ENCODE data around the gene IQGAP2.

The IQGAP2 gene

DNA sequence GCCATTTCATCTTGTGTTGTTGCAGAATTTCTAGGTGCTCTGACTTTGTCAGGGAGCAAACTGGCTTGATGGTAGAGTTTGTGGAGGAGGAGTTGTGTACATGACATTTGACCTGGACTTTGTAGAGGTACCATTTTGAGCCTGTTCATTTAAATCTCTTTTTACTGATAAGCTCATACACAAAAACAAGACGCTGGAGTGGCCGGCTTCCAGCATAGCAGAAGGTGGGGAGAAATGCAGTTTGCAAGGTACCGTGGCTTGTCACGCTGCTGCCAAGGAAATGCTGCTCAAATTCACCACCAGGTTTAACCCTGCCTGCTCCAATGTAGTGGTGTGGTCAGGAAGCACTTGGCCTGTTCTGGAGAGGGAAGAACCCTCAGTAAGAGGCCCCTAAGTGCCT, 18.9 kb upstream of the IQGAP2 start:
- DNase-seq, result no peak

DNA sequence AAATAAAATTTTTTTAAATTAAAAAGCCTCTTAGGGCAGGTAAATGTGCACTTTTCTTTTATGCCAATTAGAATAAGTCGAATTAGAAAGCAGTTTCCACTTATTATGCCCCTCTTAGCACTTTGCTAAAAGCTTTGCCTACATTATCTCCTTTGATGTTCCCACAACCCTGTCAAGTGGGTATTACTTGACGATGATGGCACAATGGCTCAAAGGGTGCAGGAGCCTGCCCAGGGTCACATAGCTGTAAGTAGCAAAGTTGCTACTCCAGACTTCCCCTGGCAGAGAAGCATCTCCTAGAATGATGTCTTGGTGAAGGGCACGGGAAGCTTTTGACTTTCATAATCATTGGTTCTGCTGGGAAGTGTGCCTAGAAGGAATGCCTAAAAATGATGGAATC, 18.4 kb upstream of the IQGAP2 start:
- DNase-seq, result no peak

DNA sequence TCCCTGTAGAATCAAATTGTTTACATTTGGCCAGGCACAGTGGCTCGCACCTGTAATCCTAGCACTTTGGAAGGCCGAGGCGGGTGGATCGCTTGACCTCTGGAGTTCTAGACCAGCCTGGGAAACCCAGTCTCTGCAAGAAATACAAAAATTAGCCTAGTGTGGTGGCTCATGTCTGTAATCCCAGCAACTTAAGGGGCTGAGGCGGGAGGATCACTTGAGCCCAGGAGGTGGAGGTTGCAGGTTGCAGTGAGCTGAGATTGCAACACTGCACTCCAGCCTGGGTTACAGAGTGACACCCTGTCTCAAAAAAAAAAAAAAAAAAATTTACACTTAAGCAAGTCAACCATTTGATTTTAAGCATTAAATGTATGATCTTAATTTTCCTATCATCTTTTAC, 17.5 kb upstream of the IQGAP2 start:
- DNase-seq, result no peak

DNA sequence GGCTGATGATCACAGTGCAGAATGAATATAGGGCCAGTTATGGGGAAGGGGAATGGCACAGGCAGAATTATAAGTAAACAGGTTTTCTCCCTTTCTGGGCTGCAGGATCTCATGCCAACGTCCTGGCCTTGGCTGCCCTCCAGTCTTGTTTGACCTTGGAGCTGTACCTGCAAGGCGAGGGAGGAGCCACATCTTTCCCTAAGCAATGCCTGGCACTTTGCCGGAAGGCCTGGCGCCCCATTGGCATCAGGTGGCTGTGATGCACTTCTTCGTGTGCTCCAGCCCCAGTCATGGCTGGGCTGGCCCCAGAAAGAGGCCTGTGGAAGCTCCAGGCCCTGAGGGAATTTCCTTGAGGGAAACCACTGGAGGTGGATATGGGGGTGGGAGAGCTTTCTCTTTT, 16.7 kb upstream of the IQGAP2 start:
- DNase-seq, result no peak

DNA sequence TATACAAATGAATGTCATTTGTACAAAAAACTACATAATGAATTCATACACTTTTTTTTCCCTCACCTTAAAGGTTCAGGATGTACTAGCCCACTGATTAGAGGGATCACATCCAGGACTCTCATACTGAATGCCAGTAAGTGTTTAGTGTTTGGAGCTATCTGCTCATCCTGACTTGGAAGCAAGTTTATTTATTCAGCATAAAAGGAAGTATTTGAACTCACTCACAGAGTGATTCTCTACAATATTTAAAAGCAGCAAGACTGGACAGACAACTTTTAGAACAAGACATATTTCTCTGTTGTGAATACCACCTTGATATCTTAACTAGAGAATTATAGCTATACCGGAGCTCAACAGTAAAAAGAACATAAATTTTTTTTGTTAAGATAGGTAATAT, 14.8 kb upstream of the IQGAP2 start:
- DNase-seq, result no peak

DNA sequence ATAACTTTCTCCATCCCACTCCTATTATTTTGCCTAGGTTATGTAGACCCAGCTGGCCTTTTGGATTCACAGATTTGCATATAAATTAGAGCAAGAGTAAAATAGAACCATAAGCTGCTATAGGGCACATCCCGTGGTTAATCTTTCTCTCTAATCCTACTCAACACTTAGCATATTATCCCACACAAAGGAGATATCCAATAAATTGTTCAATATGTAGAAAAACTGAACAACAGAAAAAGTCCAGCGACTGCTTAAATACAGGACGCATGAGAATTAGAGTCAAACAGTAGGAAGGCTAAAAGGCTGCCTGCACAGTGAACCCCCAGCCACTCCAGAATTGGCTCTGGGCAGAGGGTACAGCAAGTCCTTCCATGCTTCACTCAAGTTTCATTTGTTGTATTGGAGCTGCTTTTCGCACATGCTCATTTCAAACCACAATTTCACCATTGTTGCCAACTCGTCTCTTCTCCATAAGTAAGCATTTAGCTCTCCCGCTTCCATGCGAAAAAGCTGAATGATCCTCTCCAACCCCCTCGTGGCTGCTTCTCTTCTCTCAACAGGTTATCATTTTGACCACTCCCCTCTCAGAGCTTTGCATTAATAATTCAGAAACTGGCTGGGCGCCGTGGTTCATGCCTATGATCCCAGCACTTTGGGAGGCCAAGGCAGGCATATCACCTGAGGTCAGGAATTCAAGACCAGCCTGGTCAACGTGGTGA, 14.1 kb upstream of the IQGAP2 start:
- DNase-seq, result no peak

DNA sequence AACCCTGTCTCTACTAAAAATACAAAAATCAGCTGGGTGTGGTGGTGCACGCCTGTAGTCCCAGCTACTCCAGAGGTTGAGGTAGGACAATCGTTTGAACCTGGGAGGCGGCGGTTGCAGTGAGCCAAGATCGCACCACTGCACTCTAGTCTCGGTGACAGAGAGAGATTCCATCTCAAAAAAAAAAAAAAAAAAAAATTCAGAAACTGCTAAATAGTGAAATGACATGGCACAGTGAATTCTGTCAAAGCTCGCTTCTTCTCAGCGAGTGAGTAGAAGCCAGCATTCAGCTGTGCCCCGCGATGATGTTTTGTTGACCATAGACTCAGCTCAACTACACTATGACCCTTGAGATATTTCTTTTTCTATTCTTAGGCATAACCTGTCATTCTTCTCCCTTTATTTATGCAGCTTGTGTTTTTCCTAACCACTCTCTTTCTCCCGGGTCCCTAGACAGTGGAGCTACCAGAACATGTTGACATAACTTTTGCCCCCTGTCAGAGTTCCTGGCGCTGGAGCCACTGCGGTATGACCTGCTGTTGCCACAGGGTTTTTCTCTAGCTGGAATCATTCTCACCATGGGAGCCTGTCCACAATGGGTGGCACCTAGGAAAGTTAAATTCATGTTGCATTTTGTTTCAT, 13.5 kb upstream of the IQGAP2 start:
- no peak for DNase-seq

DNA sequence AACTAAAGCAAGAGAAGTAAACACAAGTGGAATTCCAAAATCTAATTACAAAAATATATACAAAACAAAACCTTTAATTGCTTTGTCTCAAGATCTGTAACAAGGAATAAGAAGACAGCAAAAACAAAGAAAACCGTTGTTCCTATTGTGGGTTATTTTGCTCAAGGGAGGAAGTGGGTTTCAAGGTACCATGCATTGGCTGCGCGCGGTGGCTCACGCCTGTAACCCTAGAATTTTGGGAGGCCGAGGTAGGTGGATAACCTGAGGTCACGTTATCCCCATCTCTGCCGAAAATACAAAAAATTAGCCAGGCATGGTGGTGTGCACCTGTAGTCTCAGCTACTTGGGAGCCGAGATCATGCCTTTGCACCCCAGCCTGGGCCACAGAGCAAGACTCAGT, 12.1 kb upstream of the IQGAP2 start:
- no peak for DNase-seq

DNA sequence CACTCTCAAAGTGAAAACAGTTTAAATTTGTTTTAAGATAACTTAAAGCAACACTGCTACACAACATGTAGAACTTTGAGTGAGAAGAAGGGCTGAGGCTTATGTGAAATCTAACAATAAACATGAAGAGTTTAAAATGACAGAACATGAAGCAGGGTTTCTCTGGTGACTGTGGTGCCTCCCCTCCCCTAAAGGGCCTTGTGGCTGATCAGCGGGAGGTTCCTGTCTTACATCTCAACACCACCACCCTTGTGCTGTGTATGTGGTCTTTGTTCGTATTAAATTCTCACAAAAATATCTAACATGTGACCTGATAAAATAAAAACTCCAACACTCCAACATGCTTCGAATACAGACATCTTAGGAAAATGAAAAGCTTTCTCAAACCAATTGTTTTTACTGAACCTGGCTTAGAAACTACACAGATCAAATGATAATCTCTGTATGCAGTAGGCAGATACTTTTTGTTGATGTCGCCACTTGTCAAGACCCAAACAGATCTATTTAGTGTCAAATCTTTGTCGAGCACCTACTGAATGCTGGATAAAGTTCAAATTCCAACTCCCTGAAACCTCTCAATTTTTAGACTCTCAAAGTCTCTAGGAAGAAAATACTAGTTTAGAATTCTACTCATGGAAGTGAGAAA, 9.9 kb upstream of the IQGAP2 start:
- no peak for DNase-seq

DNA sequence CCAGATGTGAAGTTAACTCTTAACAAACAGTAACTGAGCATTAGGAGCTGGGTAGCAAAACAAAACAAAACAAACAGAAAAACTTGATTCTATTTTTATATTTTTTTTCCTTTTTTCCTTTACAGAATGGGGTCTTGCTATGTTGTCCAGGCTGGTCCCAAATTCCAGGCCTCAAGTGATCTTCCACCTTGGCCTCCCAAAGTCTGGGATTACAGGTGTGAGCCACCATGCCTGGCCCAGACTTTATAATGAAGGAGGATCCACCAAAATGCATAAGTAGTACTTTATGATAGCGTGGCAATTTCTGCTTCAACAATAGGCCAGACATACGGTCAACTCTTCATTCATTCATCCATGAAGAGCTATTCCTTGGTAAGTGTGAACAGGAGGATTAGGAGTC, 5.9 kb upstream of the IQGAP2 start:
- no peak for DNase-seq

DNA sequence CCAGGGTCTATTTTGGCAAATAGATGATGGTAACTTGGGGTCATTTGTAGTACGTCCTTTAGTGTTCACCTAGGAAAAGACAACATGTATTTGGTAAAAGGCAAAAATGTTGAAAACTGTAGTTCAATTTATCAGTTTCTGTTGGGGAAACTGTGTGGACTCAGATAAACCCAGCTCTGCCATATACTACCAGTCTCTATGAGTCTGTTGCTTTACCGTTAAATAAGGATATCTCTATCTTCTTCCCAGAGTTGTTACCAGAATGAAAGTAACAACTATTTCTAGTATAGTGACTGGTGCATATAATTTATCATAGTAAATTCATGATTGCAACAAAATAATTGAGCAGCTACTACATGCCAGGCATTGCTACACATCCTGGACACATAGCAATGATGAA, 3.8 kb upstream of the IQGAP2 start:
- DNase-seq, result no peak

DNA sequence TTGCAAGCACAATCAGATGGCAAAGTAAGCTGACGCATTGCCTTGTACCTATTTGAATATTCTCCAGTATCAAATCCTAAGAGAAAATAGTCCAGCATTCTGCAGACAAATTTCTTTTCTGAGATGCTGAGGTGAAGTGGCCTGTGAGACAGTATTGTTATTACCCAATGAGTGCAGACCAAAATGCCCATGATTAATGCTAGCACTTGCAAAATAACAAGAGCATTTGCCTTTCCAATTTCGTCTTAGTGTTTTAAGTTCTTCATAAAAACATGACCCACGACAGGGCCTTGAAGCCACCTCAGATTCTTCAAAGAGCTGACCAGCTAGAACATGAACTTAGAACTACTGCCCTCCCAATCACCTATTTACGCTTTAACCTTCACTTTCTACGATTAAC, 2.6 kb upstream of the IQGAP2 start:
- no peak for DNase-seq

DNA sequence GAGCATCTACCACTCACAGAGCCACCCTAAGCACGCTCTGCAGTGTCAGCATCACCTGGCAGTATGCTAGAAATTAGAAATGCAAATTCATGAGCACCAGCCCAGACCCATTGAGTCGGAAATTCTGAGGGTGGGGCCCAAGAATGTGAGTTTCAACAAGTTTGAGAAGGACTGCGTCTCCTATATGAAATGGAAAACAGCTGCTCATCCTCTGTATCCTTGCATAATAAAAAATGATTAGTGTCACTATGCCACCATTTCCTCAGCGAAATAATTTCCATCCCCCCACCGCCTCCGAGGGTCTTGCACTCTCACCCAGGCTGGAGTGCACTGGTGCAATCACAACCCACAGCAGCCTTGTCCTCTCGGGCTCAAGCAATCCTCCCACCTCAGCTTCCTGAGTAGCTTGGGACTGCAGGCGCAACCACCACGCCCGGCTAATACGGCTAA, 1.3 kb upstream of the IQGAP2 start:
- no peak for DNase-seq

DNA sequence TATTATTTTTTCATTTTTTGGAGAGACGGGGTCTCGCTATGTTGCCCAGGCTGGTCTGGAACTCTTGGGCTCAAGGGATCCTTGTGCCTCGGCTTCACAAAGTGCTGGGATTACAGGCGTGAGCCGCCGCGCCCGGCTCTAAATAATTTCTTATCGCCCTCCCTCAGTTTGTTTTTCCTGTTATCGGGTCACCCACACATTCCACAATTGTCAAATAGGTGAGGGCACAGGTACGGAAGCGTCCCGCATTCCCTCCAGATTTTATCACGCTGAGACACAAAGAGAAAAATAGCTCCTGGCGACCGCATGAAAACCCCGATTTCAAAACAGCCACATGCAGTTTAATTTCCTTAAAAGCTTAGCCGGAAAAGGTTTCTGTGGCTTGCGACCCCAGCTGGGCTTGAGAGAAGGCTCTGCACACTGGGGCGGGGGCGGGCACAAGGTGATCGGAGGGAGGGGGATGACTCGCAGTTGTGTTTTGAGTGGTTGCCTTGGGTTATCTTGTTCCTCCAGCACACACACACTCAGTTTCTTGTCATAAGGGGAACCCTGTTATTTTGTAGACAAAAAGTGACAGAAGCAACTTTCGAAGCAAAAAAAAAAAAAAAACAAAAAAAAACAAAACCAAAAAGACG, 717 bp upstream of the IQGAP2 start:
- DNase-seq, result no peak

DNA sequence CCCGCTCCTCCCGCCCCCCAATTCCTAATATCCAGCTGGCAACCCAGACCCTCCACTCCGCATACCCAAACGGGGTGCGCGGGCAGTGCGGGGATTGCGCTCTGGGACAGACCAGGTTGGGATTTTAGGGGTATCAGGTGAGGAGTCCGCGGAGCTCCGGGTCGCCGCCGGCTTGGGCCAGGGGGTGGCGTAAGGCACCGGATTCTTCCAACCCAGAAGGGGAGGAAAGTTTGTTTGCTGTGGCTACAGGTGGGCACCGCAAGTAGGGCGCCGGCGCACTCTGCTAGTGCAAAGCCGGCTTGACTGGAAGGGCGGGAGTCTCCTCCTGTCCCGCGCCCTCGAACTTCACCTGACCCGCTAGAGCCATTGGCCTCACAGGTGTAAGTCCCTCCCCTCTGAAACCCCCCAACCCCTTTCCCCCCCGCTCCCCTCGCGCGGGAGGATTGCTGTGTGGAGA, 709 bp downstream of the IQGAP2 start:
- no peak for DNase-seq

DNA sequence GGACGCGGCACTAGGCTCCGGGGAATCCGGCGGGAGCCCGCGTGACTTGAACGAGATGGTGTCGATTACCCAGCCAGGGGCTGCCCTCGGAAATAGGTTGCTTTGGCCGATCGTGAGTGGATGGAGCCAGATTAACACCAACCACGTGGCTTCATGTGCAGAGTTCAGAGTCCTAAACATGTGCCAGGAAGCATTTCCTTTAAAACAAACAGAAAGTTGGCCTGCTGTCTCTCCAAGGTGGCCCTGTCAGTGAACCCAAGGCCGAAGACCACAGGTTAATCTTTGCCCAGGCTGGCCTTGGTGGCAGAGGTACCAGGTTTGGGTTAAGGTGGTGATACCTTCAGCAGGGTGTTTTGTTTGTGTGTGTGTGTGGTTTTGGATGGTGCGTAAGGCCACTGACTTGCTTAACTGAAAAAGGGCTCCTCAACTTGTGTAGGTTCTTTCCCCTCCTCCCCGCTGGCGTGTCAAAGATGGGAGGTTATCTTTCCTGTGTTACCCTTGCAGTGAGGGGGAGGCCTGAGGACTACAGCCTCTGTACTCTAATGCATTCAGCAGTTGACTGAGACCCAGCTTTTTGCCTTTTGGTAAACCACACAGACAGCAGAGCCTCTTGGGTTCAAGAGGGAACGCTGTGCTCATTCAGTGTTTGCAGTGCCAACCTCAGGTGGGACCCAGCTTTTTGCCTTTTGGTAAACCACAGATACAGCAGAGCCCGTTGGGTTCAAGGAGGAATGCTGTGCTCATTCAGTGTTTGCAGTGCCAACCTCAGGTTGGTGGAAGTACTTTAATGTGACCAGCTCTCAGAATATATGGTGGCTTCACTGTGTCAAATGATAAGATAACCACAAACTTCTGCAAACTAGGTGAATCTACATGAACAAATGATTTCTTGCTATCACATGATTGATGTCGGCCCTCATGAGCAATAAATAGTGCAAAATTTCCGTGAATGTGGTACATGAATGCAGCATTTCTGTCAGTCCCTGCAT, 1.4 kb downstream of the IQGAP2 start:
- DNase-seq, result no peak

DNA sequence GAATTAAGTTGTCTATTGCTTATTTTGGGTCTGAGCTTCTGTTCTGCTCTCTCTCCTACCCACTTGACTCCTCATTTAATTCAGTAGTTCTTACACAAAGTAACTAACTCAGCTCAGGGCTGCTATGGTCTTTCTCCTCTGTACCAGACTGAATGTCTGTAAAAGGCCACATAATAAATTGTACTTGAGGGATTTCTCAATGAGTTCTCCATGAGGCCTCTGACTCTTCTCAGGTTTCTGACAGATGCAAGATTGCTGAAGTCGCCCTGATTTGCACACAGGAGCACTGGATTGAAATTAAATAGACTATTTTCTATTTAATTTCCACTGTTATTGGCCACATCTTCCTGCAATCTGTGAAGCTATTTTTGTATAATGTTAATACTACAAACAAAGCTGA, 2.9 kb downstream of the IQGAP2 start:
- no peak for DNase-seq

DNA sequence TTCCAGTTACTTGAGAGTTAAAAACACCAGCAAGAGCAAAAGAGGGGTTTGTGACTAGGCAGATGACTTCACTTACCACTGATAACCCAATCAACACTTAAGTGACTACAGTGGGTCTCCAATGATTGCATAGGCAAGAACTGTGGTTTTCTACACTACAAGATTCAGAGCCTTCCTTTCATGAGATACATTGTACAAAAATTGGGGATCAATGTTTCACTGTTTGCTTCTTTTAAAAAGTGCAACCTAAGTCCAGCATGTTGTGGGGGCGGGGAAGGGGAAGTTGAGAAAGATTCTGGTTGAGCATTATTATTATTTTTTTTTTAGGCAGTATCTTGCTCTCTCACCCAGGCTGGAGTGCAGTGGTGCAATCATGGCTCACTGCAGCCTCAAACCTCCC, 3.6 kb downstream of the IQGAP2 start:
- no peak for DNase-seq

DNA sequence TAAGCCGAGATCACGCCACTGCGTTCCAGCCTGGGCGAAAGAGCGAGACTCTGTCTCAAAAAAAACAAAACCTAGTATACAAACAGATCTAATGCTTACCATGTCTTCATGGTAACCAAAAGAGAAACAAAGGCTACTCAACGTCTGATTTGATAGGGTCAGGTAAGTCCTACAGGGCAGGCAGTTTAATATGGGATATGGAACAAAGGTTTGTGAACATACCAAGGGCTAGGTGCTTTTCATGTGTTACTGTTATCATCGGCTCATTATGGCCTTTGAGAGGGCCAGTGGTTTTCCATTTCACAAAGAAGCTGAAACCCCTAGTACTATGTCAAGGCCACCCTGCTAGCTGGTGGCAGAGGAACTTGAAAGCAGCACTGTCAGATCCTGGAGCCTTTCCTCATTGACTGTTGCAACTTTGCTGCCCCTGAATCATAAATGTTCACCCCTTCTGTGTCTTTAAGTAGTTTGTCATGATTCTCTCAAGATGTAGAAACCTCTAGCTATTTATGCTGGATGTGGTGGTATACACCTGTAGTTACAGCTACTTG, 5.1 kb downstream of the IQGAP2 start:
- no peak for DNase-seq

DNA sequence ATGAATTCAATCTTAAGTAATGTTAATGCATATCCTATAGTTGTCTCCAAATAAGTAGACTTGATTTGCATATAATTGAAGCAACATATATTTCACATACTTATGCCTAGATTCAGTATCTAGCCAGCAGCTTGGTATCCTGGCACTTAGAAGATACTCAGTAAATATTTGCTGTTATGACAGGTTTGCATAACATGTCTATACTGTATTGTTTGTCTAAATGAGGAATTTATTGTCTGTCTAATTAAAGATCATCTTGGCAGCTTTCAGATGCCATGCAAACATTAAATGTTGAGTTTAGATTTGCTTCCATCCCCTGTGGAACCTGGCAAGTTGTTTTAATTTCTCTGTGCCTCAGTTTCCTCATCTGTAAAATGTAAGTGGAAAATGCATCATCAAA, 9.4 kb downstream of the IQGAP2 start:
- DNase-seq, result no peak

DNA sequence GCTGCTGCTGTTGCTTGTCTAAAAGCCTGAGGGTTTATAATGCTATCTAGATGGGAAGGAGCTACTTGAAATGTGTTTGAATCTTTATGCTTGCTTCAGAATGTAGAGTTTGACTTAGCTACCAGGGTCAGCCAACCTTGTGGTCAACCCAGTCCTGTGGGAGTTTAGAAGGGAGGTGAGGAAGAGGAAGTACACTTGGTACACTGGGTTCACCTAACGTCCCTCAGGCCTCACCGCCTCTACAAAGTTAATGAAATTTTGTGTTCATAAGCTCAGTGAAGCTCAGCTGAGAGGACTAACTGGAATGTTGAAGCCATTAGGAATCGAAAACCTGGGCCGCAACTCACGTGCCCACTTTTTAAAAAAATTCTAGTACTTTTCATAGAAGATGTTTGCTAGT, 10.7 kb downstream of the IQGAP2 start:
- no peak for DNase-seq

DNA sequence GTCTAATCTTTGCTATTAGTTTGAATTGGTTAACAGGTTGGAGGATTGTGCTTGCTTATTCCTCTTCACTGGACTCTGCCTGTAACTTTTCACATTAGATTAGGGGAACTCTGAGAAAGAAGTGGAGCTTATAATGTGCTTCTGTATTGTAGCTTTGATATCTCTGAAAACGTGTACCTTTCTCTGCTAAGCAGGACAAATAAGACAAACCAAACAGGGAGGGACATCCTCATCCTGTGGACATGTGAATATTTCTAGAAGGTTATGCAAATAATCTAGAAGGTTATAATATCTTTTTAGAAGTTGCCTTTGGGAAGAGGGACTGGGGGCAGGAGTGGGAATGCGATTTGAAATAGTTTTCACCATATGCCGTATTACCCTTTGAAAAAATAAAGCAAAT, 11.7 kb downstream of the IQGAP2 start:
- DNase-seq, result no peak

All from COR-L47 (cell line).